ENCODE results near the gene ALDH1B1. TPM values are rescaled to one million over a fixed set of nuclear protein-coding genes. Genes with fewer than 3 reads are reported as not detected.

The ALDH1B1 gene
- total RNA-seq, 1 experiment from 2014 or later = 55.5 TPM

DNA sequence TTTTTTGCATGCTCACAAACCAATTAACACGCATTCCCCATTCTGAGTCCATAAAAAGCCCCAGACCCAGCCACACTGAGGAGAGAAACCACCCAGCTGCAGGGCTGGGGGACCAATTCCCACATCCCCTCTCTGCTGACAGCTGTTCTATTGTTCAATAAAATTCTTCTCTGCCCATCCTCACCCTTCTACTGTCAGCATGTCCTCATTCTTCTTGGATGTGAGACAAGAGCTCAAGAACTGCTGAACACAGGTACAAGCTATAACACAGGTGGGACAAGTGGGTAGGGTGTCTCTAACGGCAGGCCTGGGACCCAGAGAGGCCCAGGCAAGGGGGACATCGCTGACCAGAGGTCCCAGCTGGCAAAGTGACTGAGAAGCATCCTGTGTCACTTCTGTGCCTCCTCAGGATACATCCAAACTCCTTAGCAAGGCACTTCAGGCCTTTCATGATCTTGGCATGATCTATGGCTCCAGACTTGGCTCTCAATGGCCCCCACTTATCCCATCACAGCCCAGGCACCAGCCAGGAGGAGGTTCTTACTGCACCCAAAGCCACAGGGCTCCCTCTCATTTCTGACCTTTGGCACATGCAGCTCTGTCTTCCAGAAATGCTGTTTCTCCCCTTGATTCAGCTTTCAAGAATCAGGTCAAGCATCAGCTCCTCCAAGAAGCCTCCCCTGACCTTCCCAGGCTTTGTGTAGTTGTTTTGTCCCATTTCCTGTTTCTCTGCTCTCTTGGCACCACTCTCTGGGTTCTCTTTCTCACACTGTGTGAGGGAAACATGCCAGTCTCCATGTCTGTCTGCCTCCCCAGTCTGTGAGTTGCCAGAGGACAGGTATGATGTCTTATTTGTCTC, 7.3 kb upstream of the ALDH1B1 start (continued):
- TF ChIP-seq, protein P1, sequence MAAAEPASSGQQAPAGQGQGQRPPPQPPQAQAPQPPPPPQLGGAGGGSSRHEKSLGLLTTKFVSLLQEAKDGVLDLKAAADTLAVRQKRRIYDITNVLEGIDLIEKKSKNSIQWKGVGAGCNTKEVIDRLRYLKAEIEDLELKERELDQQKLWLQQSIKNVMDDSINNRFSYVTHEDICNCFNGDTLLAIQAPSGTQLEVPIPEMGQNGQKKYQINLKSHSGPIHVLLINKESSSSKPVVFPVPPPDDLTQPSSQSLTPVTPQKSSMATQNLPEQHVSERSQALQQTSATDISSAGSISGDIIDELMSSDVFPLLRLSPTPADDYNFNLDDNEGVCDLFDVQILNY (CRISPR knock-in tag; IDR thresholded peaks at IDR 0.05) = no peak
- TF ChIP-seq, protein P2, sequence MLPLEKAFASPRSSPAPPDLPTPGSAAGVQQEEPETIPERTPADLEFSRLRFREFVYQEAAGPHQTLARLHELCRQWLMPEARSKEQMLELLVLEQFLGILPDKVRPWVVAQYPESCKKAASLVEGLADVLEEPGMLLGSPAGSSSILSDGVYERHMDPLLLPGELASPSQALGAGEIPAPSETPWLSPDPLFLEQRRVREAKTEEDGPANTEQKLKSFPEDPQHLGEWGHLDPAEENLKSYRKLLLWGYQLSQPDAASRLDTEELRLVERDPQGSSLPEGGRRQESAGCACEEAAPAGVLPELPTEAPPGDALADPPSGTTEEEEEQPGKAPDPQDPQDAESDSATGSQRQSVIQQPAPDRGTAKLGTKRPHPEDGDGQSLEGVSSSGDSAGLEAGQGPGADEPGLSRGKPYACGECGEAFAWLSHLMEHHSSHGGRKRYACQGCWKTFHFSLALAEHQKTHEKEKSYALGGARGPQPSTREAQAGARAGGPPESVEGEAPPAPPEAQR (CRISPR knock-in tag; IDR thresholded peaks at IDR 0.05) = no peak
- TF ChIP-seq, protein P3, sequence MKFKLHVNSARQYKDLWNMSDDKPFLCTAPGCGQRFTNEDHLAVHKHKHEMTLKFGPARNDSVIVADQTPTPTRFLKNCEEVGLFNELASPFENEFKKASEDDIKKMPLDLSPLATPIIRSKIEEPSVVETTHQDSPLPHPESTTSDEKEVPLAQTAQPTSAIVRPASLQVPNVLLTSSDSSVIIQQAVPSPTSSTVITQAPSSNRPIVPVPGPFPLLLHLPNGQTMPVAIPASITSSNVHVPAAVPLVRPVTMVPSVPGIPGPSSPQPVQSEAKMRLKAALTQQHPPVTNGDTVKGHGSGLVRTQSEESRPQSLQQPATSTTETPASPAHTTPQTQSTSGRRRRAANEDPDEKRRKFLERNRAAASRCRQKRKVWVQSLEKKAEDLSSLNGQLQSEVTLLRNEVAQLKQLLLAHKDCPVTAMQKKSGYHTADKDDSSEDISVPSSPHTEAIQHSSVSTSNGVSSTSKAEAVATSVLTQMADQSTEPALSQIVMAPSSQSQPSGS (CRISPR knock-in tag; IDR thresholded peaks at IDR 0.05; ENCODE audit: borderline replicate concordance, low read depth) = no peak
- no peak for TF ChIP-seq ZNF263 (CRISPR knock-in tag; IDR thresholded peaks at IDR 0.05; ENCODE audit: low read depth)
- TF ChIP-seq, protein P4, sequence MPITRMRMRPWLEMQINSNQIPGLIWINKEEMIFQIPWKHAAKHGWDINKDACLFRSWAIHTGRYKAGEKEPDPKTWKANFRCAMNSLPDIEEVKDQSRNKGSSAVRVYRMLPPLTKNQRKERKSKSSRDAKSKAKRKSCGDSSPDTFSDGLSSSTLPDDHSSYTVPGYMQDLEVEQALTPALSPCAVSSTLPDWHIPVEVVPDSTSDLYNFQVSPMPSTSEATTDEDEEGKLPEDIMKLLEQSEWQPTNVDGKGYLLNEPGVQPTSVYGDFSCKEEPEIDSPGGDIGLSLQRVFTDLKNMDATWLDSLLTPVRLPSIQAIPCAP (CRISPR knock-in tag; IDR thresholded peaks at IDR 0.05) = no peak
- TF ChIP-seq, protein P5, sequence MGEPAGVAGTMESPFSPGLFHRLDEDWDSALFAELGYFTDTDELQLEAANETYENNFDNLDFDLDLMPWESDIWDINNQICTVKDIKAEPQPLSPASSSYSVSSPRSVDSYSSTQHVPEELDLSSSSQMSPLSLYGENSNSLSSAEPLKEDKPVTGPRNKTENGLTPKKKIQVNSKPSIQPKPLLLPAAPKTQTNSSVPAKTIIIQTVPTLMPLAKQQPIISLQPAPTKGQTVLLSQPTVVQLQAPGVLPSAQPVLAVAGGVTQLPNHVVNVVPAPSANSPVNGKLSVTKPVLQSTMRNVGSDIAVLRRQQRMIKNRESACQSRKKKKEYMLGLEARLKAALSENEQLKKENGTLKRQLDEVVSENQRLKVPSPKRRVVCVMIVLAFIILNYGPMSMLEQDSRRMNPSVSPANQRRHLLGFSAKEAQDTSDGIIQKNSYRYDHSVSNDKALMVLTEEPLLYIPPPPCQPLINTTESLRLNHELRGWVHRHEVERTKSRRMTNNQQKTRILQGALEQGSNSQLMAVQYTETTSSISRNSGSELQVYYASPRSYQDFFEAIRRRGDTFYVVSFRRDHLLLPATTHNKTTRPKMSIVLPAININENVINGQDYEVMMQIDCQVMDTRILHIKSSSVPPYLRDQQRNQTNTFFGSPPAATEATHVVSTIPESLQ (CRISPR knock-in tag; IDR thresholded peaks at IDR 0.05) = no peak
- TF ChIP-seq, protein P6, sequence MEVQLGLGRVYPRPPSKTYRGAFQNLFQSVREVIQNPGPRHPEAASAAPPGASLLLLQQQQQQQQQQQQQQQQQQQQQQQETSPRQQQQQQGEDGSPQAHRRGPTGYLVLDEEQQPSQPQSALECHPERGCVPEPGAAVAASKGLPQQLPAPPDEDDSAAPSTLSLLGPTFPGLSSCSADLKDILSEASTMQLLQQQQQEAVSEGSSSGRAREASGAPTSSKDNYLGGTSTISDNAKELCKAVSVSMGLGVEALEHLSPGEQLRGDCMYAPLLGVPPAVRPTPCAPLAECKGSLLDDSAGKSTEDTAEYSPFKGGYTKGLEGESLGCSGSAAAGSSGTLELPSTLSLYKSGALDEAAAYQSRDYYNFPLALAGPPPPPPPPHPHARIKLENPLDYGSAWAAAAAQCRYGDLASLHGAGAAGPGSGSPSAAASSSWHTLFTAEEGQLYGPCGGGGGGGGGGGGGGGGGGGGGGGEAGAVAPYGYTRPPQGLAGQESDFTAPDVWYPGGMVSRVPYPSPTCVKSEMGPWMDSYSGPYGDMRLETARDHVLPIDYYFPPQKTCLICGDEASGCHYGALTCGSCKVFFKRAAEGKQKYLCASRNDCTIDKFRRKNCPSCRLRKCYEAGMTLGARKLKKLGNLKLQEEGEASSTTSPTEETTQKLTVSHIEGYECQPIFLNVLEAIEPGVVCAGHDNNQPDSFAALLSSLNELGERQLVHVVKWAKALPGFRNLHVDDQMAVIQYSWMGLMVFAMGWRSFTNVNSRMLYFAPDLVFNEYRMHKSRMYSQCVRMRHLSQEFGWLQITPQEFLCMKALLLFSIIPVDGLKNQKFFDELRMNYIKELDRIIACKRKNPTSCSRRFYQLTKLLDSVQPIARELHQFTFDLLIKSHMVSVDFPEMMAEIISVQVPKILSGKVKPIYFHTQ (CRISPR knock-in tag; IDR thresholded peaks at IDR 0.05) = no peak

DNA sequence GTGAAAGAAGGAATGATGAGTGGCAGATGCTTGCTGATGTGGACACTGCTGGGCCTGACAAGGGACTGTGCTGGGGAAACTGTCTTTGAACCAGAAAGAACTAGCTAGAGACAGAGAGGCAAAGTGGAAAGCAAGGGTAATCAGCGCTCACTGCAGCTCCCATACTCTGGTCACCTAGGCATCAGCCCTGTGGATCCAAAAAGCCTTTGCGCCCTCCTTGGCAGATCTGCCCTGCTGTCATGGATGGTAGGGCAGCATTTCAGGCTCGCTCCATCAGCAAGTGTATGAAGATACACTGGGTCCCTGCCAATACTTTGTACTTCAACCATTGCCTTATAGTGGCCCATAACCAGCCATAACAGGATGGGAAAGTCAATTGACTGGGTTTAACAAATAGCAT, 6.6 kb upstream of the ALDH1B1 start:
- no peak overlapping the region for H3K4me3 Mint-ChIP-seq
- ATAC-seq (no peak), DNase-seq (ENCODE audit: low spot score) (no peak)
- POLR2A ChIA-PET = no interaction called here
- H3K9me3 Mint-ChIP-seq = peaks cover 20% of the 10 kb centered on the region
- CTCF ChIA-PET = no interaction called here
- H3K4me1 Mint-ChIP-seq = peaks cover 12% of the 10 kb centered on the region
- H3K36me3 Mint-ChIP-seq = peaks cover 9% of the 10 kb centered on the region; the same call in 1 of the 2 replicates
- H3K27me3 Mint-ChIP-seq (ENCODE audit: low read depth) = peaks cover 99% of the 10 kb centered on the region
- no peak overlapping the region for H3K27ac Mint-ChIP-seq
- TF ChIP-seq, protein P7, sequence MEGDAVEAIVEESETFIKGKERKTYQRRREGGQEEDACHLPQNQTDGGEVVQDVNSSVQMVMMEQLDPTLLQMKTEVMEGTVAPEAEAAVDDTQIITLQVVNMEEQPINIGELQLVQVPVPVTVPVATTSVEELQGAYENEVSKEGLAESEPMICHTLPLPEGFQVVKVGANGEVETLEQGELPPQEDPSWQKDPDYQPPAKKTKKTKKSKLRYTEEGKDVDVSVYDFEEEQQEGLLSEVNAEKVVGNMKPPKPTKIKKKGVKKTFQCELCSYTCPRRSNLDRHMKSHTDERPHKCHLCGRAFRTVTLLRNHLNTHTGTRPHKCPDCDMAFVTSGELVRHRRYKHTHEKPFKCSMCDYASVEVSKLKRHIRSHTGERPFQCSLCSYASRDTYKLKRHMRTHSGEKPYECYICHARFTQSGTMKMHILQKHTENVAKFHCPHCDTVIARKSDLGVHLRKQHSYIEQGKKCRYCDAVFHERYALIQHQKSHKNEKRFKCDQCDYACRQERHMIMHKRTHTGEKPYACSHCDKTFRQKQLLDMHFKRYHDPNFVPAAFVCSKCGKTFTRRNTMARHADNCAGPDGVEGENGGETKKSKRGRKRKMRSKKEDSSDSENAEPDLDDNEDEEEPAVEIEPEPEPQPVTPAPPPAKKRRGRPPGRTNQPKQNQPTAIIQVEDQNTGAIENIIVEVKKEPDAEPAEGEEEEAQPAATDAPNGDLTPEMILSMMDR (IDR thresholded peaks at IDR 0.05) = no peak
- TF ChIP-seq, protein P8, sequence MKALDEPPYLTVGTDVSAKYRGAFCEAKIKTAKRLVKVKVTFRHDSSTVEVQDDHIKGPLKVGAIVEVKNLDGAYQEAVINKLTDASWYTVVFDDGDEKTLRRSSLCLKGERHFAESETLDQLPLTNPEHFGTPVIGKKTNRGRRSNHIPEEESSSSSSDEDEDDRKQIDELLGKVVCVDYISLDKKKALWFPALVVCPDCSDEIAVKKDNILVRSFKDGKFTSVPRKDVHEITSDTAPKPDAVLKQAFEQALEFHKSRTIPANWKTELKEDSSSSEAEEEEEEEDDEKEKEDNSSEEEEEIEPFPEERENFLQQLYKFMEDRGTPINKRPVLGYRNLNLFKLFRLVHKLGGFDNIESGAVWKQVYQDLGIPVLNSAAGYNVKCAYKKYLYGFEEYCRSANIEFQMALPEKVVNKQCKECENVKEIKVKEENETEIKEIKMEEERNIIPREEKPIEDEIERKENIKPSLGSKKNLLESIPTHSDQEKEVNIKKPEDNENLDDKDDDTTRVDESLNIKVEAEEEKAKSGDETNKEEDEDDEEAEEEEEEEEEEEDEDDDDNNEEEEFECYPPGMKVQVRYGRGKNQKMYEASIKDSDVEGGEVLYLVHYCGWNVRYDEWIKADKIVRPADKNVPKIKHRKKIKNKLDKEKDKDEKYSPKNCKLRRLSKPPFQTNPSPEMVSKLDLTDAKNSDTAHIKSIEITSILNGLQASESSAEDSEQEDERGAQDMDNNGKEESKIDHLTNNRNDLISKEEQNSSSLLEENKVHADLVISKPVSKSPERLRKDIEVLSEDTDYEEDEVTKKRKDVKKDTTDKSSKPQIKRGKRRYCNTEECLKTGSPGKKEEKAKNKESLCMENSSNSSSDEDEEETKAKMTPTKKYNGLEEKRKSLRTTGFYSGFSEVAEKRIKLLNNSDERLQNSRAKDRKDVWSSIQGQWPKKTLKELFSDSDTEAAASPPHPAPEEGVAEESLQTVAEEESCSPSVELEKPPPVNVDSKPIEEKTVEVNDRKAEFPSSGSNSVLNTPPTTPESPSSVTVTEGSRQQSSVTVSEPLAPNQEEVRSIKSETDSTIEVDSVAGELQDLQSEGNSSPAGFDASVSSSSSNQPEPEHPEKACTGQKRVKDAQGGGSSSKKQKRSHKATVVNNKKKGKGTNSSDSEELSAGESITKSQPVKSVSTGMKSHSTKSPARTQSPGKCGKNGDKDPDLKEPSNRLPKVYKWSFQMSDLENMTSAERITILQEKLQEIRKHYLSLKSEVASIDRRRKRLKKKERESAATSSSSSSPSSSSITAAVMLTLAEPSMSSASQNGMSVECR (CRISPR knock-in tag; IDR thresholded peaks at IDR 0.05; ENCODE audit: borderline replicate concordance) = no peak
- no peak for TF ChIP-seq NR1H2 (CRISPR knock-in tag; IDR thresholded peaks at IDR 0.05)
- no peak for TF ChIP-seq MYBL2 (CRISPR knock-in tag; IDR thresholded peaks at IDR 0.05)
- TF ChIP-seq TP53 (CRISPR knock-in tag; IDR thresholded peaks at IDR 0.05) = no peak
- no peak for TF ChIP-seq TEAD1 (CRISPR knock-in tag; IDR thresholded peaks at IDR 0.05)
- no peak for TF ChIP-seq HMGA2 (CRISPR knock-in tag; IDR thresholded peaks at IDR 0.05)
- no peak for TF ChIP-seq ZNF317 (CRISPR knock-in tag; IDR thresholded peaks at IDR 0.05; ENCODE audit: borderline replicate concordance, low read depth)
- TF ChIP-seq, protein P9, sequence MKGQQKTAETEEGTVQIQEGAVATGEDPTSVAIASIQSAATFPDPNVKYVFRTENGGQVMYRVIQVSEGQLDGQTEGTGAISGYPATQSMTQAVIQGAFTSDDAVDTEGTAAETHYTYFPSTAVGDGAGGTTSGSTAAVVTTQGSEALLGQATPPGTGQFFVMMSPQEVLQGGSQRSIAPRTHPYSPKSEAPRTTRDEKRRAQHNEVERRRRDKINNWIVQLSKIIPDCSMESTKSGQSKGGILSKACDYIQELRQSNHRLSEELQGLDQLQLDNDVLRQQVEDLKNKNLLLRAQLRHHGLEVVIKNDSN (CRISPR knock-in tag; IDR thresholded peaks at IDR 0.05) = no peak
- TF ChIP-seq OVOL2 (CRISPR knock-in tag; IDR thresholded peaks at IDR 0.05; ENCODE audit: borderline replicate concordance) = no peak
- no peak for TF ChIP-seq TCF7 (CRISPR knock-in tag; IDR thresholded peaks at IDR 0.05; ENCODE audit: low read depth)

Data from WTC11 (cell line).